Measurements from ENCODE around the gene TSPAN5.

Gene TSPAN5

GRCh38 chr4:98625920-98626319, 32.5 kb downstream of the TSPAN5 start:
- in situ Hi-C loops (cut with MboI; ENCODE audit: low pct_unique_long_range_greater_than_20kb, low sequenced_read_pairs), result no loop called here
- DNase-seq, result no peak

- in situ Hi-C loops (cut with MboI; ENCODE audit: low pct_unique_long_range_greater_than_20kb, low sequenced_read_pairs), result no loop called here
Observed at GRCh38 chr4:98625399-98625798, 33.0 kb downstream of the TSPAN5 start.

GRCh38 chr4:98624642-98625041, 33.8 kb downstream of the TSPAN5 start:
- DNase-seq, result no peak
- in situ Hi-C loops (cut with MboI; ENCODE audit: low pct_unique_long_range_greater_than_20kb, low sequenced_read_pairs), result no loop called here

More at GRCh38 chr4:98625399-98625798, 33.0 kb downstream of the TSPAN5 start:
- DNase-seq, result no peak

GRCh38 chr4:98624144-98624543, 34.3 kb downstream of the TSPAN5 start:
- no peak for DNase-seq
- in situ Hi-C loops (cut with MboI; ENCODE audit: low pct_unique_long_range_greater_than_20kb, low sequenced_read_pairs), result no loop called here

GRCh38 chr4:98623126-98623802, 35.1 kb downstream of the TSPAN5 start:
- no peak for DNase-seq
- in situ Hi-C loops (cut with MboI; ENCODE audit: low pct_unique_long_range_greater_than_20kb, low sequenced_read_pairs), result no loop called here

GRCh38 chr4:98620087-98620784, 38.2 kb downstream of the TSPAN5 start:
- in situ Hi-C loops (cut with MboI; ENCODE audit: low pct_unique_long_range_greater_than_20kb, low sequenced_read_pairs), result no loop called here
- DNase-seq, result no peak

- in situ Hi-C loops (cut with MboI; ENCODE audit: low pct_unique_long_range_greater_than_20kb, low sequenced_read_pairs), result no loop called here
Observed at GRCh38 chr4:98619180-98619579, 39.2 kb downstream of the TSPAN5 start.

GRCh38 chr4:98618680-98619079, 39.7 kb downstream of the TSPAN5 start:
- in situ Hi-C loops (cut with MboI; ENCODE audit: low pct_unique_long_range_greater_than_20kb, low sequenced_read_pairs), result no loop called here
- no peak for DNase-seq

More at GRCh38 chr4:98619180-98619579, 39.2 kb downstream of the TSPAN5 start:
- DNase-seq, result no peak

GRCh38 chr4:98617358-98618047, 40.9 kb downstream of the TSPAN5 start:
- DNase-seq, result no peak
- in situ Hi-C loops (cut with MboI; ENCODE audit: low pct_unique_long_range_greater_than_20kb, low sequenced_read_pairs), result no loop called here

- DNase-seq, result no peak
- in situ Hi-C loops (cut with MboI; ENCODE audit: low pct_unique_long_range_greater_than_20kb, low sequenced_read_pairs), result no loop called here
Observed at GRCh38 chr4:98615991-98616390, 42.4 kb downstream of the TSPAN5 start.

- no peak for DNase-seq
Observed at GRCh38 chr4:98614662-98615061, 43.7 kb downstream of the TSPAN5 start.

GRCh38 chr4:98614094-98614493, 44.3 kb downstream of the TSPAN5 start:
- DNase-seq, result no peak
- in situ Hi-C loops (cut with MboI; ENCODE audit: low pct_unique_long_range_greater_than_20kb, low sequenced_read_pairs), result no loop called here

More at GRCh38 chr4:98614662-98615061, 43.7 kb downstream of the TSPAN5 start:
- in situ Hi-C loops (cut with MboI; ENCODE audit: low pct_unique_long_range_greater_than_20kb, low sequenced_read_pairs), result no loop called here

GRCh38 chr4:98613453-98614075, 44.8 kb downstream of the TSPAN5 start:
- DNase-seq, result no peak
- in situ Hi-C loops (cut with MboI; ENCODE audit: low pct_unique_long_range_greater_than_20kb, low sequenced_read_pairs), result no loop called here

GRCh38 chr4:98612318-98613250, 45.8 kb downstream of the TSPAN5 start:
- DNase-seq, result no peak
- in situ Hi-C loops (cut with MboI; ENCODE audit: low pct_unique_long_range_greater_than_20kb, low sequenced_read_pairs), result no loop called here

- no peak for DNase-seq
- in situ Hi-C loops (cut with MboI; ENCODE audit: low pct_unique_long_range_greater_than_20kb, low sequenced_read_pairs), result no loop called here
Observed at GRCh38 chr4:98611677-98612317, 46.6 kb downstream of the TSPAN5 start.

GRCh38 chr4:98610926-98611676, 47.3 kb downstream of the TSPAN5 start:
- in situ Hi-C loops (cut with MboI; ENCODE audit: low pct_unique_long_range_greater_than_20kb, low sequenced_read_pairs), result no loop called here

GRCh38 chr4:98610431-98610830, 48.0 kb downstream of the TSPAN5 start:
- no peak for DNase-seq
- in situ Hi-C loops (cut with MboI; ENCODE audit: low pct_unique_long_range_greater_than_20kb, low sequenced_read_pairs), result no loop called here

More at GRCh38 chr4:98610926-98611676, 47.3 kb downstream of the TSPAN5 start:
- DNase-seq, result no peak

GRCh38 chr4:98609934-98610333, 48.5 kb downstream of the TSPAN5 start:
- no peak for DNase-seq
- in situ Hi-C loops (cut with MboI; ENCODE audit: low pct_unique_long_range_greater_than_20kb, low sequenced_read_pairs), result no loop called here
